HG03460 (cell line): ENCODE data around the gene DAZAP1.
"Not testable (repeated sequence)": the region's sequence is repeated elsewhere in the genome, so short reads cannot be mapped to it uniquely, and the experiment has no call there.

Experiments
- ATAC-seq: cut with Tn5 transposase; IDR thresholded peaks from one replicate; pipeline ENCODE4 v1.9.1; 2021; ENCODE audit not compliant: unreplicated experiment

Gene DAZAP1

DNA sequence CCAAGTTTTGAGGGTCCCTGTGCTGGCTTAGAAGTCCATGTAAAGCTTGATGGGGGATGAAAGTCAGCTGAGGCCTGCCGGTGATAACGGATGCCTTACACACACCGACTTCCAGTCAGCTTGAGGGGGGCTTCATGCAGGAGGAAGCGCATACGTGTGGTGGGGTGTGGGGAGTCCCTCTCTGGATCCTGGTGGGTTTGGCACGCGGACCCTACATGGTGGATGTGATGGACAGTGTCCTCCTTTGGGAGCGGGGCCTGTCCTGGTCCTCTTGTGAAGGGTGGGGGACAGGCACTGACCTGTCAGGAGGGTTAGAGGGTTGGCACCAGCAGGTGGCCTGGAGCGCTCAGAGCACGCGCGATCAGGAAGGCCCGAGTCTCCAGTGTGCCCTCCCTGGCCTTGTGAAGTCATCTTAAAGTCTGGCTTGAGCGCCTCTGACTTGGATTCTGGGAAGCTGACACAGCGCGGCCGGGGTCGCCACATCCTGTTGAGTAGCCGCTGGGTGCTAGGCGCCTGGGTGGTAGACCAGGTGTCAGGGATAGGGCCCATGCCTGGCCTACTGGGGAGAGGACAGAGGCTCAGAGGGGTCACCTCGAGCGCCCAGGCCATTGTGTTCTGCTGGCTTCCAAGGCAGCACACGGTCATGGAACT is 2.9 kb downstream of the DAZAP1 start:
- no peak for ATAC-seq

DNA sequence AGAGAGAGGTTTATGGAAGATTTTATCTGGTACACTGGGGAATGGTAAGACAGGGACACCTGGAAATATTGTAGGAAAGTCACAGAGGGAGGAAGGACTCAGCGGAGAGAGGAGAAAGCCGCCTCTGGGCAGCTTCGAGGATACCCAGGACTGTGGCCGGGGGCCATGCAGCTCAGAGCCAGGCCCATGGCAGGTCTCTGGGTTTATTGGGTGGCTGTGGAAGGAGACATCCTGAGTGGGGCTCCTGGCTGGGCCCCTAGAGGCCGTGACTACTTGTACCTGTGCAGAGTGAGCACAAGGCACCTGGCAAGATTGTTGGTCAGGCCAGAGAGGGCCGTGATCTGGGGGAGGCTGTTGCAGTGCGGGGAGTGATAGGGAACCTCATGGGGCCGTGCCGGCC is 3.4 kb downstream of the DAZAP1 start:
- ATAC-seq, result no peak

DNA sequence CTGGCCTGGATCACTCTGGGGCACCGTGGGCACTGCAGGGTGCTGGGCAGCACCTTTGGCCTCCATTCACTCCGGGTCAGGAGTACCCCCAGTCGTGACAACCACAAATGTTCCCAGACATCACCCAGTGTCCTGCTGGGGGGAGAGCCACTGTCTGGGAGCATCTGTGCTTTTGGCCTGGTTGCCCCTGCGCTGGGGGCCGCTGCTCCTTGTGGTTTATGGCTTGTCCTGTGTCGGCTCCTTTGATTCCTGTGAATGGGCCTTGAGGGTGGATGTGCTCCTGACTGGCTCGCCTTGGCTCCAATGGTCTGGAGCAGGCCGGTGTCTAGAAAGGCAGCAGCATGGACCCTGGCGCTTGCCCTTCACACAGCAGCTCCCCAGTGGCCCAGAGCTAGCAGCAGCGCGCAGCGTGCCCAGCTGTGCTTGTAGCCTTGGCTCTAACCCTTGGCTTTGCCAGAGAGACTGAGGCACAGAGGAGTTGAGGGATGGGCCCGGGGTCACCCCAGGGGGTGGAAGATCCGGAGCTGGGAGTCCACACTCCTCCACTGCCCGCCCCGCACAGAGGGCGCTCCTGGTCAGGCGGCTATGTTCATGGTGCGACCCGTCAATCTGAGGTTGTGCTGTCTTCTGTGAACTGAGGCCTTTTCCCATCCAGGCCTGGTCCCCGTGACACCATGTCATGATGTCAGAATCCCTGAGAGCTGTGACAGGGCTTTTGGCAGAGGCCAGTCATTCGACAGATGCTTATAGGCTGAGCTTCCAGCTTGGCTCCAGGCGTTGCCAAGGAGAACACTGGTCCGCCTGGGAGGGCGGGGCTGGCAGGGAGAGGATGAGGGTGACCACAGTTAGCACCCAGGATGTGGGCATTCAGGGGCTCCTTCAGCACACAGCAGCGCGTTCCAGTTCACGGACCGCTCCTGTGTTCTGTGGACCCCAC is 4.1 kb downstream of the DAZAP1 start:
- ATAC-seq, result no peak

GRCh38 chr19:1412323-1412923 is 5.0 kb downstream of the DAZAP1 start:
- no peak for ATAC-seq

DNA sequence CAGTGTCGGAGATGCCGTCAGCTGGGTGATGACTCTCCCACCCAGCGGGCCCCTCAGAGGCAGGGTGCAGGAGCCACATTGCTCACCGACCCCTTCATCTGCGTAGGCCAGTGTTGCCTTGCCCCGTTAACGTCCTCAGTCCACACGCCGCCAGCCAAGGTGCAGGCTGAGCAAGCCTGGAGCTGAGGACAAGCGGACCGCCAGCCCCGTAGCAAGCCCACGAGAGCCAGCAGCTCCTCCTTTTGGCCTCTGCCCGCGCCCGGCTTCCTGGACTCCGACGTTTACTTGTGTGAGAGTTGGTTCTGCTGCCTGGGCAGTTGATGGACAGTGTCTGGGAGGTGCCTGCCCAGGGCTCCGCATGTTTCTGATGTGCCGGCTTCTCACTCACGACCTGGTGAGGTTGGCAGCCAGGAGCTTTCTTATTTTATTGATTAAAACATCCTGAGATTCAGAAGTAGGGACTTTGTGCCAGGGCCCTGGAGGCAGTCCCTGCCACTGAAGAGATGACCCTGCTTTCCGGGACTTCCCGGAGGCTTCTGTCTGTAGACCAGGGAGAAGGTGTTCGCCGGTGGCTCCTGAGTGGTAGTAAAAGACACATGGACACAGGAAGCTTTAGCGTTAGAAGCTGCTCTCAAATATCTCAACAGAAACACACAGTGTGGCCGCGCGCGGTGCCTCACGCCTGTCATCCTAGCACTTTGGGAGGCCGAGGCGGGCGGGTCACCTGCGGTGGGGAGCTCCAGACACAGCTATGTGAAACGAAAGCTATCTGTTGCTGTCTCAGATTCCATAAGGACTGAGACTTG is 5.8 kb downstream of the DAZAP1 start:
- ATAC-seq, result no peak

DNA sequence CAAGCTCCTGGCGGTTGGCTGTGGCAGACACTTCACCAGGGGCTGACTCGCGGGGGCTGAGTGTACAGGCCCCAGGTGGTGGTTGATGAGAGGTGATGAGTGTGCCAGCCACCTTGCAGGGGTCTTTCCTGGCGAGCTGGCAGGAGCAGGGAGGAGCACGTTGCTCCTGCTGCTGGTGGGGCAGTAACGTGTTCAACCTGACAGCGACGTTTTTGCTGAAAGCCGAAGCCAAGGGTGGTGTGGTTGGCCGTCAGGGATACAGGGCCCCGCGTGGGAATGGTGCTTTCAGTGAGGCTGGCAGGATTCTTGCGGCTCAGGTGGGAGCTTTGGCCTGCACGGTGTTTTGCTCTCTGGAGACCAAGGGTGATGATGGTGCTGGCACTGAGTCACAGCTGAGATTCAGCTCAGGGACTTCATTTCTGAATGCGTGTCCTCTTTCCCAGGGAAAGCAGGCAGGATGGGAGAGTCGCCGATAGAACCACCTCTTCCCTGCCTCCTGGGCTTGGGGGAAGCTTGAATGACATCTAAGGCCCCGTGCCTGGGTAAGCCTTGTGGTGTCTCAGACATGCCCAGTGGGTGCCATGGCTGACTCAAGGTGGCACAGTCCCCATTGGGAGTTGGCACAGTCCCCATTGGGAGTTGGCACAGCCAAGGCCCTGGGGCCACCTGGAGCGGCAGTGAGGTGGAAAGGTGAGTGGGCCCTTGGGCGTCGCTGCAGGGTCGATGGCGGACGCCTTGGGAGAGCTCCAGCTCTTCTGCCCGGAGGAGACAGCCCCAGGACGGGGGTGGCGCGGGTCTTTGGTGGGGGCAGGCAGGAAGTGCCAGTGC is 8.8 kb downstream of the DAZAP1 start:
- ATAC-seq, result no peak

DNA sequence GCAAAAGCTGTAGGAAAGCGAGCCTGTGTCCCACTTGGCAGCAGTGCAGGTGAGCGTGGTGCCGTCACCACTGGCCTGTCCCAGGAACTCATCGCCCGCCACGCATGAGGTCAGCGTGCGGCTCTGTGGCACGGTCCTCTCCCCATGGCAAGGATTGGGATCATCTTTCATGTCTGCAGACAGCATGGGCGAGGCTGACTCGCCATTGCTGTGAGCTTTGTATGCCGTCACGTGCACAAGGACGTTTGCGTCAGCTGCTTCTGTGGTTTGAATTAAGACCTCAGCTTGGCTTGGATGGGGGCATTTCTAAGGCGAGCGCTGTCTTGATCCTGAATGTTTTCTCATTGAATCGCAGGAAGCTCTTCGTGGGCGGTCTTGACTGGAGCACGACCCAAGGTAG is 9.8 kb downstream of the DAZAP1 start:
- ATAC-seq, result no peak

DNA sequence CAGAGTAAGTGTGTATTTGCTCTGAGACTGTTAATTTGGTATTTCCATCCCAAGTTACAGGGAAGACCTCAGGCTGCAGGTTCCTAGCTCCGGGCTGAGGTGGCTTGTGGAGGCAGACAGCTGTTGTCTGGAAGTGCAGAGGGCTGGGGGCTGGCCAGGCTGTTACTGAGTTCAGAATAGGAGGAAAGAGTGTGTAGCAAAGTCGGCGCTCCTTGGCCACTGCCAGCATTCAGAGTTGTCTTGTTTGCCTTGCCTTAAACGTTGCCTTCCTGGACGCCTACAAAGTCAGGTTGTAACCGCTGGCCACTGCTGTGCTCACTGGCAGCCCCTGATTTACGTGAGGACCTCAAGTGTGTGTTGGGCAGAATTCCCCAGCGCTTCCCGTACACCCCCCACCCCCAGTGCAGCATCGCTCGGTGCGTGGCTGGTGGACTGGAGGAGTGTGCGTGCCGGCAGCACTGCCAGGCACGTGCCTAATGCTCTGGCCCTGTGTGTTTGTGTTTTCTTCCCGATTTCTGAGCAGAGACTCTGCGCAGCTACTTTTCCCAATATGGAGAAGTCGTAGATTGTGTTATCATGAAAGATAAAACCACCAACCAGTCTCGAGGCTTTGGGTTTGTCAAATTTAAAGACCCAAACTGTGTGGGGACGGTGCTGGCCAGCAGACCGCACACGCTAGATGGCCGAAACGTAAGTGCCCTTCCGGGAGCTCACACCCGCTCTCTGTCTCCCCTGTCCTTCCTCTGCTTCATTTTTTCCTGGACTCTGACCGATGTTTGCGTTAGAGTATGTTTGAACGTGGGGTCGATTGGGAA is 10.5 kb downstream of the DAZAP1 start:
- ATAC-seq, result no peak

GRCh38 chr19:1418496-1418775 is 11.1 kb downstream of the DAZAP1 start:
- ATAC-seq, result no peak

DNA sequence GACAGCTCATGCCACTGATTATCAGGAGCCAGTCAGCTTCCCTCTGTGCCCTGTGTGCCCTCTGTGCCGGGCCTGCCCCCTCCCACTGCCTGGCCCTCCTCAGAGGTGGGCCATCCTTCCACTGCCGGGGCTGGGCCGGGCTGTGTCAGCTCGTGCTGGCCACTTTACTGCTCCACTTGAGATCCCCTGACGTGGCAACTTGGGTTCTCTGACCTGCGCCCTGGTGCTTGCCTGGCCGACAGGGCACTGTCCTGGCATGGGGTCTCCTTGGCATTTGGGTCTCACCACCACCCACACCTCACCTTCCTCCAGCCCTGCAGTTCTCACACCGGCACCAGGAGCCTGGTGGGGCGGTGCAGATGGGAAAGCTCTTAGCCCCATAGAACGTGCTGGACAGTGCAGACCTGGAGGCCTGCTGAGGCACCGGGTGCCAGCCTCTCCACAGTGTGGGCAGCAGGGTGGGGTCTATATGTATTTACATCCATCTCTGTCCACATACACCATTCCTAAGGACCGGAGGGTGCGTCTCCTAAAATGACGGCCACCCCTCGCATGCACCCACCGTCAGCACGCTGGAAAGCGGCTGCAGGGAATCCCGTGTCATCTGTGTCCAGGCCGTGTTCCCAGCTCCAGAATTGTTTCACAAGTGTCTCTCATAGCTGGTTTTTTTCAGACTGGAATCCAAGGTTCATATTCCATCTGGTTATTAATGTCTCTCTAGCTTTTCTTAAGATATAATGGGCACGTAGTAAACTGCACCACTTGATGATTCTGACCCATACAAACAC is 11.8 kb downstream of the DAZAP1 start:
- no peak for ATAC-seq

GRCh38 chr19:1420085-1420484 is 12.7 kb downstream of the DAZAP1 start:
- not testable (repeated sequence) for ATAC-seq

- no peak for ATAC-seq
Observed at GRCh38 chr19:1420590-1420989, 13.2 kb downstream of the DAZAP1 start.

DNA sequence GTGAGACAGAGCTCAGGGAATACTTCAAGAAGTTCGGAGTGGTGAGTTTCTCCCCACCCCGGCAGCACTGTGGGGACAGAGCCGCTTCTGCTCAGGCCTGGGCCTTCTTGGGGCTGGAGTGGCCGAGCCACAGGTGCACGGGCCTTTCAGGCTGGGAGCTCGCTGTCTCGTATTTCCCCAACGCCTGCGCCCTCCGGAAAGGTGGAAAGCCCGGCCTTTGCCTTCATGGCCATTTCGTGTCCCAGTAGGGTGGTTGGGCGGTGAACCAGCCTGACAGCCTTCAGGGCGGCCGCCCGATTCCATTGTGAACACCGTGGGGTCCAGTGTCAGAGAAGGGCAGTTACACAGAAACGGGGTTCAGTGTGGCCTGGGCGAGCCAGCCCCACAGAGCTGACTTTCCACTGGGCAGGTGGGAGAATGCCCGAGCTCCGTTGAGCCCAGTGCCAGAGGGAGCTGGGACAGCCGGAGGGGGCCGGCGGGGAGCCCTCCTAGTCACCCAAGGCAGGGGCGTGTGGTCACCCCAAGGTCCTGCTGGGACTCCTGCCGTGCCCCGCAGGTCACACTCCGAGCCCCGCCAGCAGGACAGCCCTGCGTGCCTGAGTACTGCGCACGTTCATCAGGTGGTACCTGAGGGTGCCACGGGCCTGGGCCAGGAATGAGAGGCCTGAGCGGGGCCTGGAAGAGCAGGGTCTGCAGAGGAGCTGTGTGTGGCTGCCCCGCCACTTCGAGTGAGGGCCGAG is 14.0 kb downstream of the DAZAP1 start:
- ATAC-seq, result no peak

GRCh38 chr19:1421958-1422305 is 14.5 kb downstream of the DAZAP1 start:
- ATAC-seq, result no peak

GRCh38 chr19:1422360-1422759 is 15.0 kb downstream of the DAZAP1 start:
- ATAC-seq, result no peak

DNA sequence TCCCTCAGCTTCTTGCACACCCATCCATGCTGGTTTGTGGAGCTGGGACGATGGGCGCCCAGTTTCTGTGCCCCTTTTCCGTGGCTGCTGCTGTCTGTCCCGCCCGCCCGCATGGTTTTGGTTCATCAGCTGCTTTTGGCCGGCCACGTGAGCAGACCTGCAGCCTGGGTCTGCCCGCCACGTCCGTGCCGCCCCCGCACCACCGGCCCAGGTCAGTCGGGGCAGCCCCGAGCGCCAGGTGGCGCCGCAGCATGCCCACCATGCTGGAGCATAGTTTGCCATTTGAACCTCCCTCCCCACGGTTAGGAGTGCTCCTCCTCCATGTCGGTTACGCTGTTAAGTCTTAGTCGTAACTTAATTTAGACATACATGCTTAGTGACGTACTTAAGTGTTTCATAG is 15.6 kb downstream of the DAZAP1 start:
- ATAC-seq, result no peak

DNA sequence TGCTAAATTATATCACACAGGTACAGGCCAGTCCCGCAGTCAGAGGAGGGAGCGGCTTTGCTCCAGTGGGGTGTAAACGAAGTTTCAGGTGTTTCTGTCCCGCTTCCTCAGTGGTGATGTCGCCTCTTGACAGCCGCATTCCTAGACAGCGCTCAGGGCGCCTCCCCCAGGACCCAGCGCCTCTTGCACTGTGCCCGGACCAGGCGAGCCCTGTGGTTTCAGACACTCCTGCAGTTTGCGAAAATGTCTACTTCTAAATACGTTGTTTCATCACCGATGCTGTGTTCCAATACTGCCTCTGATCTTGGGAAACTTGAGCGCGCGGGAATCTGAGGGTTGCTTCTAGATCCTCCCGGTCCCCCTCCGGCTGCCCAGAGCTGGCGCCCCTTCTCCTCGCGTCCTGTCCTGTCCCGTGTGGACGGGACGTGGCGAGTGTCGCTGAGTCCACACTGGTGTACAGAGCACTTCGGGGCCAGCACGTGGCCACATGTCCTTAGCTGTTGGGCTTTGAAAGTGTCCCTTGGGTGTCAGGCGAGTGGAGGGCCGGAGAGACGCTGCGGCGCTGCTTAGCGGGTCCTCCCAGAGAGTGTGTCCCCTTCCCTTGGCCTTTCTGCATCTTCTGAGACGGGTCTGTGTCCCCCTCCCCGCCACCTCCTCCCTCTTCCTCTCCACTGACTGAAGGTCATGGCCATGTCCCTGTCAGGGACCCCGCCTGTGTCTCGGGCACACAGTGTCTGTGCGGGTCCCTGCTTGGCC is 16.2 kb downstream of the DAZAP1 start:
- ATAC-seq, result no peak
